Stromal cell of bone marrow (primary cell): Measurements from ENCODE around the gene C1orf167.

Experiments
- DNase-seq: peaks from one replicate; pipeline ENCODE4 v3.0.0-alpha.2; 2012; ENCODE audit warnings: low read depth

C1orf167 gene

GRCh38 chr1:11761285-11761684 lies 708 bp upstream of the C1orf167 start:
- no peak for DNase-seq

DNA sequence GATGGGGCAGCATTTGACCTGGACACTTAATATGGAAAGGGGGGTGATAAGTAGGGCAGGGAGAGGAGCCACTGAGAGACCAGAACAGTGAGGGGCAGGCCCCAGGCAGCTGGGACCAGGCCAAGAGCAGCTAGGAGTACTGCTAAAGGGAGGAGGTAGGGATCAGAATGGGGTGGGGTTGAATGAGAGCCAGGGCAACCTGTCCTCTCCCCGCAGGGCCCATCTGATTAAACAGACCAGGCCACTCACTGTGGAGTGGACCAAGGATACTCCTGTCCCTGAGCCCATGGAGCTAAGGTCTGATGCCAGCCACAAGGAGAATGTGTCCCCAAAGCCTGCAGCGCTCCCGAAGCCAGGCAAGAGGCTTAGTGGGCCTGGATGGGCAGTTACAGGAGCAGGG lies 2.1 kb downstream of the C1orf167 start:
- DNase-seq, result no peak

- DNase-seq, result no peak
Measured at GRCh38 chr1:11764519-11764918, 2.5 kb downstream of the C1orf167 start.

DNA sequence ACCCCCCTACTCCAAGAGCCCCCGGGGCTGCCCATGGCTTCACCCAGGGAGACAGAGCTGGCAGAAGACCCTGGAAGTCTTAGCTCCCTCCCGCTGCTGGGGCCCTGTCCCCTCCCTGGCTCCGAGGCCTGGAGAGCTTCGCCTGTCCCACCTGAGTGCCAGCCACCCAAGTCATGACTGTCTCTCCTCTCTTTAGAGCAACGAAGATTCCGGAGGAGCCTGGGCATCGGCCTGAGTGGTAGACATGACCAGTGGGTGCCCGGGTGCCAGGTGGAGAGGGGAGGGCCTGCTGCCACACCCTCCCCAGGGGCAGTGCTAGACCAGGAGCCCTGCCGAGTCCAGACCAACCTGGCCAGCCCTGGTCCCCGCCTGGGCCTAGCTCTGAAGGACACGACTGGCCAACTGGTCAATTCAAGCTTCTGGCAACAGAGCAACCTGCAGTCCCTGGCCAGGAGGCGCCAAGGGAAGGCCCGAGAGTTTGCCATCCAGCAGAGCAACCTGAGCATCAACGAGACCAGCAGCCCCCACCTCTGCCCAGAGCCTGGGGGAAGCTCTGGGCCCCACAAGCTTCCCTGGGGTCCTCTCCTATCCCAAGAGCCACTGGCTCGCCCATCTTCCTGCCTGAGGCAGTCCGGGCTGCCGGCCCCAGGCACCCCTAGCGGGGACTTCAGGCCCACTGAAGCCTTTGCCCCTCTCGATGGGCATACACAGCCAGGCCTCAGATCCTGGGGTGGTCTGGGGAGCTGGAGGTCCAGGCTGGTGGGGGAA lies 3.9 kb downstream of the C1orf167 start:
- DNase-seq, result no peak

- no peak for DNase-seq
Measured at GRCh38 chr1:11766429-11766776, 4.4 kb downstream of the C1orf167 start.

DNA sequence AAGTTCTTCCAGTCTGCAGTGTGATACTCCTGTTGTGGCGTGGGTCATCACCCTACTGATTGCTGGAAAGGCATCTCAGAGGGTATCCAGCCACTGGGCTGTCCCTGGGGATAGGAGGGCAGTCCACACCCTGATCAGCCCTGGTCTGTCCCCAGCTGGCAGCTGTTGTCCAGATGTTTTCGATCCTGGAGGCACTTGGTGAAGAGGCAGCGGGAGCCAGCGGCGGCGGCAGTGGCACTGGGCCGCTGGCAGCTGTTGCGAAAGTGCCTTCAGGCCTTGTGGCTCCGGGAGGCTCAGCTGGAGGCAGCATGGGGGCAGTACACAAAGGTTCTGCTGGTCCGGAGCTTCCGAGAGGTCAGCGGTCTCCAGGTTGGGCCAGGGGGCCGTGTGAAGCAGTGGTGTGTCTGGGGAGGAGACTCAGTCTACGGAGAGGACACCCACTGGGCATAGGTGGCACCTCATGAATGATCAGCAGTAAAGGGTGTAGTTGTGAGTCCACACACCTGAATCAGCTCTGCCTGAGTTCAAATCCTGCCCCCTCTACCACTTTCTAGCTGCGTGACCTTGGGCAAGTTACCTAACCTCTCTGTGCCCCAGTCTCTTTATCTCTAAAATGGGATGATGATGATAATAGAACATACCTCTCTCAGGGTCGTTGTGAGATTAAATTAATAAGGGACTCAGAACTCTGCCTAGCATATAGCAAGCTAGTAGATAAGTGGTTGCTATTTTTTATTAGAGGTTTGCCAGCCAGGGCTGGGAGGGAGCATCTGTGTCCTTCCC lies 6.1 kb downstream of the C1orf167 start:
- no peak for DNase-seq

DNA sequence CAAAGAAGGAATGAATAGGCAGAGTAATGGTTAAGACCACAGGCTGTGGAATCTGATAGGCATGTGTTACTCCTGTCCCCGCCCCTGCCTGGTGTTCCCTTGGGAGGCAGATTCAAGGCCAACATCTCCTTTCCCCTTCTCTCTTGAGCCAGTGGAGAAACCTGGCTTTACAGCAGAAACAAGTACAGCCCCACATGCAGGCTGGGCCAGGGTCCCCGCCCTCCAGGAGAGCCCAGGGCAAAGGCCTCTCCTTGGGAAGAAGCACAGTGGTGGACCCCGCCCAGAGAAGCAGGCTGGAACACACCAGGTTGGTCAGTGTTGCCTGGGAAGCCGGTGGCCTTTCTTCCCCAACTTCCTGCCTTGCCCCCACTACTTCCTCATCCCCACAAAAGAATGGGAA lies 6.8 kb downstream of the C1orf167 start:
- no peak for DNase-seq

DNA sequence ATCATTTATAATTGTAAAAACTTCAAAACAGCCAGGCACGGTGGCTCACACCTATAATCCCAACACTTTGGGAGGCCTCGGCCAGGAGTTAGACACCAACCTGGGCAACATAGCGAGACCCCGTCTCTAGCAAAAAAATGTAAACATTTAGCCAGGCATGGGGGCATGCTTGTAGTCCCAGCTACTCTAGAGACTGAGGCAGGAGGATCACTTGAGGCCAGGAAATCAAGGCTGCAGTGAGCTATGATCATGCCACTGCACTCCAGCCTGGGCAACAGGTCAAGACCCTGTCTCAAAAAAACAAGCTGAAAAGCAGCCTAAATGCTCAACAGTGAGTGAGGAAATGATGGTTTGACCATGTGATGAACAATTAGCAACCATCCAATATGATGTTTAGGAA lies 7.3 kb downstream of the C1orf167 start:
- DNase-seq, result no peak

DNA sequence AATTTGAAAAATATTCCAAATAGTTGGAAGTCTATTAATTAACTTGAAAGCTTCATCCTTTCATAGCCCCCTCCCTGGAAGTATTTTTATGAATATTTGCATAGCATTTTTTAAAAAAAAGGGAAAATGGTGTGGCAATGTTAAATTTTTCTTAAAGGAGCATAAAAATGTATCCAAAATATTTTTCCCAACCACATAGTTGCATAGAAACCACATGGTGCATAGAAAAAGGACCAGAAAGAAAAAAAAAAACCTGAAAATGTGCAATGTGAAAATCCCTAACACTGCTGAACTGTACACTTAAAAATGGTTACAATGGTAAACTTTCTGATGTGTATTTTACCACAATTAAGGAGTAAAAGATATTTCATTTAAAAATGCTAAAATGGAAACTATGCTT lies 8.0 kb downstream of the C1orf167 start:
- DNase-seq, result no peak

DNA sequence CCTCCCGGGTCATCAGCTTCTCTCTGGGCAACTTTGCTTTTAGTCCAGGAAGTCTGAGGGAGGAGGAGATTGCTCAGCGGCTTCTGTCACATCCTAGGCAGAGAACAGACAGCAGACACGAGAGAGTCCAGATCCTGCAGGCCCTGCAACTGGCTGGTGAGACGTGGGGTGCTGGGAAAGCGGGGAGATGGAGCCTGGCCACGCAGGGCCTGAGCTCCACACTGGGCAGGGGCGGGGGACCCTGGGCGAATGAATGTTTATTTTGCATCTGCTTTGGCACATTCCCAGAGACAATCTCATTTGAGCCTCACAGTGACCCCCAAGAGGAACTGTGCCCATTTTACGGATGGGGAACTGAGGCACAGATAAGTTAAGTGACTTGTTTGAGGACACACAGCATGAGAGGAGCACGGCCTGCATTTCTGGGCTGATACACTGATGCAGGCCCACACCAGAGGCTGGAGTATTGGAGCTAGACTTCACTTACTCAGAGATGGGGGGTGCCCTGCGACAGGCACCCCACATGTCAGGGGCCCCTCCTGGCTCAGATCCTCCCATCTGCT lies 9.6 kb downstream of the C1orf167 start:
- DNase-seq, result no peak

DNA sequence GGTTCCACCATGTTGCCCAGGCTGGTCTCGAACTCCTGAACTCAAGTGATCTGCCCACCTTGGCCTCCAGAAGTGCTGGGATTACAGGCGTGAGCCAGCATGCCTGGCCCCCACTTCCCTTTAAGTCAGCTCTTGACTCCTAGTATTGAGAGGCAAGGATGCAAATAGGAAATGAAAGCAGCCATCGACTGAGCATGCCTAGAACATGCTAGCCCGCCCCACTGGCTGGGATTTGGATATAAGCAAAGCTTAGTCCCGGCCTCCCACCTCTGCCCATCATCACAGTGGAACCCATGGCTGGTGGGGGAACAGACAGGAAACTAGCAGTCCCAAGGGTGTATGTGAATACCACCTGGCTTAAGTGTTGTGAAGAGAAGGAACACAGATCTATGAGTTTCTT lies 10.5 kb downstream of the C1orf167 start:
- DNase-seq, result no peak

DNA sequence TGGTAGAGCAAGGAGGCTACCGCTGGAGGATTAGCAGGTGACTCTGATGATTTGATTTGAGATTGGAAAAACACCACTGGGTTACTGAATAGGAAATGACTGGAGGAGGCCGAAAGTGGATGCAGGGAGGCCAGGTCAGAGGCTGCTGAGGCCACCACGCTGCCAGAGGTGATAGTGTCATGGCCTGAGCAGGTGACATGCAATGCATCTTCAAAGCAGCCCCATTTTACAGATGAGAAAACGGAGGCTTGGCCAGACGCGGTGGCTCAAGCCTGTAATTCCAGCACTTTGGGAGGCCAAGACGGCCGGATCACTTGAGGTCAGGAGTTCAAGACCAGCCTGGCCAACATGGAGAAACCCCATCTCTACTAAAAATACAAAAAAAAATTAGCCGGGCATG lies 12.8 kb downstream of the C1orf167 start:
- DNase-seq, result no peak

- no peak for DNase-seq
Measured at GRCh38 chr1:11777658-11778322, 15.8 kb downstream of the C1orf167 start.

- DNase-seq, result no peak
Measured at GRCh38 chr1:11778336-11778735, 16.3 kb downstream of the C1orf167 start.

GRCh38 chr1:11778844-11779623 lies 17.0 kb downstream of the C1orf167 start:
- no peak for DNase-seq

- no peak for DNase-seq
Measured at GRCh38 chr1:11779715-11780379, 17.9 kb downstream of the C1orf167 start.

GRCh38 chr1:11780380-11781147 lies 18.6 kb downstream of the C1orf167 start:
- no peak for DNase-seq

GRCh38 chr1:11781297-11781696 lies 19.3 kb downstream of the C1orf167 start:
- DNase-seq, result no peak

GRCh38 chr1:11782127-11782708 lies 20.2 kb downstream of the C1orf167 start:
- DNase-seq, result no peak

DNA sequence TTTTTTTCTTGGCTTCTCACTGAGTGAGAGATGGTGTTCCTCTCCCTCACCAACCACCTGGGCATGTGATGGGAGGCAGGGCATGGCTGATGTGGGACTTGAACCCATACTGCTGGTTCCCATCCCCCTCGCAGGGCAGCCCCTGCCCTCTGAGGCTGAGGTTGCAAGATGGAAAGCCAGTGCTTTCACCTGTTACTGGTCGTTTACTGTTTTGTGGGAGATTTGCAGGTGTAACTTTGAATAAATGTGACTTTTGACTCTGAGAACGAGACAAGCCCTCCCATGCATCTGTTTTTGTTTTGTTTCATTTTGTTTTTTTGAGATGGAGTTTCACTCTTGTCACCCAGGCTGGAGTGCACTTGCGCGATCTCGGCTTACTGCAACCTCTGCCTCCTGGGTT lies 21.6 kb downstream of the C1orf167 start:
- no peak for DNase-seq
